Tongue (tissue), 2 donors: ENCODE measurements around the gene XXYLT1. TPM values are rescaled to one million over a fixed set of nuclear protein-coding genes. Genes with fewer than 3 reads are reported as not detected.

Source experiments
- DNase-seq: peaks from one replicate; pipeline ENCODE4 v3.0.0-alpha.2; 2015
- total RNA-seq: library from RNA; depleted of rRNA; stranded (reverse); fragments of >200 nt; gene quantifications from one replicate; pipeline ENCODE4 v1.2.3, GENCODE V29; 2014

Gene XXYLT1
- total RNA-seq, 1 donor from 2014 or later = 29.5 TPM

DNA sequence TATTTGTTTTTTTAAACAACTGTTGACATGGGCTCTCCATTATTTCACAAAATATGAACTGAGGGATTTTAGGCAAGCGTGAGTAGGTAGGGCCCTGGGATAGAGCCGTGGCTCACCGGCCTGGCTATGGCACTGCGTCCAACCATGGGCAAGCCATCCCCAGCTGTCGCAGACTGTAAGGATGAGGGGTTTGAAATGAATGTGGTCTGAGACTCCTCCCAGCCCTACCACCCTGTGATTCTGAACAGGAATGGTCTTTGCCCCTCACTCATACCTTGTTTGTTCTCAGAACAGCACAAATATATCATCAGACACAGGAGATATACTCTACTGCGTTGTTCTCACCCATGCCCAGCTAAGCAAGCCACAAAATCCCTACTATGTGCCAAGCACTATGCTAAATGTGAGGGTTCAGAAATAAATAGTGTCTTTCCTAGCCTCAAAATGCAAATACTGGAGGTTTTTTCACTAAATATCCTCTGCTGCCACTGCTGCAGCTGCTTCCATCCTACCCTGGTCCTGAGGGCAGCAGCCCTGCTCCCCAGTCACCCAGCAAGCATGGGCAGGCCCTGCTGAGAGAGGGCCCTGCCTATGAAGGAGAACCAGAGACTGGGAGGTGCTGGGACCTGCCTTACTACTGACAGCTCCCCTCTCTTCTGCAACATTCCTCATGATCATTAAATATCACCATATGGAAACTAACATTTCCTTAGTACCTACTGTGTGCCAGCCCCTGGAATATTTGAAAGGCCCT is 102.8 kb downstream of the XXYLT1 start:
- no peak for DNase-seq

DNA sequence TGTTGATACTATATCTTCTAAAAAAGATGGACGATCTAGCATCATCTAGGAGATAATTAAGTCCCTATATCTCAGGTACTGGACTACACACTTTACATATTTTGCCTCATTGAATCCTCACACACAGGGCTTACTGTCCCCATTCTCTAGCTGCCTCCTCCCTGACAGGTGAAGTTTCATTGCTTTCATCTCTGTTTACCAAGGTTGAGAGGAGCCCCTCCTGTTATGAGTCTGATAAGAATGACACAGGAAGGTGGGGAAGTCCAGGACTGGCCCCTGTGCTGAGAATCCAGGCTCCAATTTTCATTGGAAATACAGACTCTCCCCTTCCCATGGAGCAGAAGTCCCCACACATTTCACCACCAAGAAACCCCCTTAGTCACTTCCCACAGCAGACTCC is 105.2 kb downstream of the XXYLT1 start:
- no peak for DNase-seq

DNA sequence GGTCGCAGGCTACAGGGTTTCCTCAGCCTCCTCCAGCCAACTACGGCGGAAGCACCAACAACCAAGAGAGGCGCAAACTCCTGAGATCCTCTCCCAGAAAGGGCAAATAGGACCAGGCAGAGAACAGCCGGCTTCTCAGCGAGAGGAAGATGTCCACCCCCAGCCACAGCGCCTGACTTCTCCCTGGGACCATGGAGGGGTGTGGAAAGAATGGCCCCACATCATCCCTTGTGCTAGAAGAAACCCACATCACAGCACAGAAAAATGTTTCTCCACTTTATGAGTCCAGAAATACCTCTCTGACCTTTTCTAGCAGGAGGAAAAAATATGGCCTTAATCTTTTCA is 105.7 kb downstream of the XXYLT1 start:
- DNase-seq = no peak

DNA sequence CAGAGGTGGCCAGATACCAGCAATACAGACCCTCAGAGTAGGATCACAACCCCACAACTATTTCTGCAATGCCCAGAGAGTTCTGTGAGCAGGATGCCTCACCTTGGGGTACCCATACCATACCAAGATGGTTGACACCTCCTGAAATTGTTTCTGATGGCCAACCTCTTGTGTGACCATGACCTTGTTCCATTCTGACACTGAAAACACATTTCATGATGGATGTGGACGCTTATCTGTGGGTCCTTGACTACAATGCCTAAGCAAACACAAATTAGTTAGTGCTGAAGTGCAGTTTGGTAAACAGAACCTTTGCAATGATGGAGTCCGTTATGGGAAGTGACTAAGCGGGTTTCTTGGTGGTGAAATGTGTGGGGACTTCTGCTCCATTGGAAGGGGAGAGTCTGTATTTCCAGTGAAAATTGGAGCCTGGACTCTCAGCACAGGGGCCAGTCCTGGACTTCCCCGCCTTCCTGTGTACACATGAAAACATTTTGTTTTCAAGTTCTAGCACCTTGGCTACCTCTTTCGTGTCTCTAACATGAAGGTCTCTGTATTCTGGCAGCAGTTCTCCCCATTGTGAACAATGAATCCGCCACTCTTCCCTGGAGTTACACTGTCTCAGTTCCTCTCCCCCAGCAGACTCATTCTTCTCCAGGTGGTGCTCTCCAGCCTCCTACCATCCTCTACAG is 106.2 kb downstream of the XXYLT1 start:
- DNase-seq = no peak

DNA sequence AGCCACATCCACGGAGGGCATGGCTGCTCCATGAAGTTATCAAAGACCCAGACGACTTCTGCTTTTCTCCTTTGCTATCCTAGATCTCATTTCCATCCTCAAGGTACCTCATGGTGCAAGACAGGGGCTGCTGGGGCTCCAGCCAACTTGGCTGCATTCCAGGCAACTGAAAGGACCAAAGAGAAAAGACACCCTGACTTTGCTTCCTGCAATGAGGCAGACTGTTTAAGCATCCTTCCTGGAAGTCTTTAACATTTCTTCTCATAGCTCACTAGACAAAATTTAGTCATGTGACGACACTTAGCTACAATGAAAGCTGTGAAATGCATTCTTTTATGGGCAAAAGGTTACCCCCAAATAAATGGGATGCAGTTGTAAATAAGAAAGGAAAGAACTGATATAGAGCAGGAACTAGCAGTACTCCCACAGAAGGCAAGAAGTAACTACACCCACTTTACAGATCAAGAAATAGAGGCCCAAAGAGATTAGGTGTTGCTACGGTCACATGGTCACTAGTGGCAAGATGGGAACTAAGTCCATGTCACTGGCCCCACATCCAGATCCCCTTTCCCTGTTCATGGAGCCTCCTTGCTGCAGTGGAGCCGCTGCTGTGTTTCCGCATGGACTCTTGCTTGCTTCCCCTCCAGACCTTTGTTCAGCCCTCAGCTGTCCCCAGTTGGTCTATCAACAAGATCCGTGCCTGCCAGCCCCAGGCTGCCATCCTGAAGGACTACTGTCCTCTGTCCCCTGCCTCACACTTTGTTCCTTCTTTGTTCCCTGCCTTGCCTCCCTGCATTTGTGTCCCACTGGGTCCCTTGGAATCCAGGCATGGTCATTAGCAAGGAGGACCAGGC is 107.0 kb downstream of the XXYLT1 start:
- no peak for DNase-seq

DNA sequence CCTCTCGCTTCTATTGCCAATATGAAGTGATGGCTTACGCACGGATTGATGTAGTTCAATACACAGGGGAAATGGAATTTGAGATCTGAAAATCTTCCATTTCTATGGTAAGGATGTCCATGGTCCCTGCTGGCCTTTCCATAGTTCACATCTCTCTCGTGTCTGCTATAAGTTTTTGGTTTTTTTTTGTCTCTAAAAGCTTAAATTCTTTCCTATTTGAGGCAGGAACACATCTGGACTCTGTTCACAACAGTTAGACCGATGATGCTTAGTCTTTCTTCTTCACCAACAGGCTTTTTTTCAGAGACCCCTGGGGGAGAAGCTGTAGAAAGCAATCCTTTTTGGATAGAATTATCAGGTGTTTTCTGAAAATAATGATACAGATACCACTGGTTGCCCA is 108.1 kb downstream of the XXYLT1 start:
- DNase-seq = no peak

DNA sequence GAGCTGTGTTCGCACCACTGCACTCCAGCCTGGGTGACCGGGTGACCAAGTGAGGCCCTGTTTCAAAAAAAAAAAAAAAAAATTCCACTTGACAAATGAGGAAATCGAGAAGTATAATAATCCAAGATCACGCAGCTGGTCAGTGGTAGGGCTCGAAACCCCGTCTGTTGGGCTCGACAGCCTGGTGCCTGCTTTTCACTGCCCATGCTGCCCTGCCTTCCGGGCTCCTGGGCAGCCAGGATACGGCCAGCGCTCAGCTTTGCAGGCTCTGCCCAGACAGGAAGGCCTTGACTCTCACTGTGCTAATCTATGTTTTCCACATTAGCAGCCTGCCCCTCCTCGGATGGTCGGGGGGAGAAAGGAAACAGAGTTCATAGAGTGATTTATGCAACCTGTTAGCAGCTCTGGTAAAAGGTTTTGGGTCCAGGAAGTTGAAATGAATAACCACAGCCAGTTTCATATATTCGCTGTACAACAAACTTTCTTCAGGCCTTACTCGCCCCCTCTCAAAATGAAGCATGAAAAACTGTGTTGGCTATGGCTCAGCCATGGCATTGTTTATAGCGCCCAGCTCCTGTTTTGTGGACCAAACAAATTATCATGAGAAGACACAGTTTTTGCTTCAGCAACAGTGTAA is 108.8 kb downstream of the XXYLT1 start:
- no peak for DNase-seq

DNA sequence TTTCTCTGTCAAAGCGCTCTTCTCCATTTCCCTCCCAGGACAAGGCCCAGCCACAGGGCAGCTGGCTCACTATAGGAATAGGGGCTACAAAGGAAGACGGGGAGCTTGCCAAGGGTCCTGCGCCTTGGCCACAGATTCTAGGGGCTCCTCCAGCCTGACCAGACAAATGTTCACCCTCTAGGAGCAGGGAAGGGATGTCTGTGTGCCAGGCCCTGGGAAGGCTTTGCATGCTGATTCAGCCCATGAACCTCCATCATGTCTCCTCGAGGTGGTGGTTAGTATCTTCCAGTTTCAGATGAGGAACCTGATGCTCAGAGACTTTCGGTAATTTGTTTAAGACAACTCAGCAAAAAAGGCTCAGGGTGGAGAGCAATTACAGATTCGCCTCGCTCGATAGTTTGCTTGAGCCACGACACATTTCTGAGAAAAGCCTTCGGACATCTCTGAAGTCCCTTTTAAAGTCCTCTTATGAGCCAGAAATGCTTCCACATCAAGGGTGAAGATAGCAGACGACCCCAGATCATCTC is 110.0 kb downstream of the XXYLT1 start:
- DNase-seq = no peak

DNA sequence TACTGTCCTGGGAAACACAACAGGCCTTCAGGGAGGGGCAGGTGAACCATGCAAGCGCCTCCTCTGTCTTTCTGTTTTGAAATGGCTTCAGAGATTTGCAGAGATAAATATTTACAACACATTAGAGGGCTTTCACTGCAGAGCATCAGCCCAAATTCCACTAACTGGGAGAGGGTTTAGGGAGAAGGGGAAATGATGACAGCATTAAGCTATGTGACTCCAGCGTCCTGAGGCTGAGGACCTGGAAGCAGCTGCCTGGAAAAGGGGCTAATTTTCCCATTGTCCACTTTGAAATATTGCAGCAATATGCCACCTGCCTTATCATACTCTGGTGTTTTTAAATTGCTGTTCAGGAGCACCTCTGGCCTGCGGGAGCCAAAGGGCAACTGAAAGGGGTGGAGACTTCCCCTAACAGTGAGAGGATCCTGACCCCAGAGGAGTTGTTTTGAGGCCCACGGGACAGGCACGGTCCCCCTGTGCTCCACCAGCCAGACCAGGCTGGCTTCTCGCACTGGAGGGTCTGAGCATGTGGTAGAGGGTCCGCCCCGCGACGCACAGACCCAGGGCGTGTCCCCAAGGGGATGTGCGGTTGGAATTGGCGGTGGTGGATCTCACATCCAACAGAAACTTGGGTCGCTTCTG is 110.6 kb downstream of the XXYLT1 start:
- peak; percentile 49 for DNase-seq

DNA sequence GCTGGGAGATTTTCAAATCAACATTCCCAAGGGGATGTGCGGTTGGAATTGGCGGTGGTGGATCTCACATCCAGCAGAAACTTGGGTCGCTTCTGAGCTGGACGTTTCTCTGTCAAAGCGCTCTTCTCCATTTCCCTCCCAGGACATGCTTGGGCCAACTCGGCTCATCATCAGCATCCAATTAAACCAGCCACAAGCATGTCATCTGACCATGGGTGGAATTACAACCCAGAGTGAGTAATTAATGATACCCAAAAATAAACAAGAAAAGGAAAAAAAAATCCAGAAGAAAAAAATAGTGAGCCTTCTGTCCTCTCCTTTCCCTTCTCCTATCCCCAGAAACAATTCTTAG is 111.2 kb downstream of the XXYLT1 start:
- no peak for DNase-seq

DNA sequence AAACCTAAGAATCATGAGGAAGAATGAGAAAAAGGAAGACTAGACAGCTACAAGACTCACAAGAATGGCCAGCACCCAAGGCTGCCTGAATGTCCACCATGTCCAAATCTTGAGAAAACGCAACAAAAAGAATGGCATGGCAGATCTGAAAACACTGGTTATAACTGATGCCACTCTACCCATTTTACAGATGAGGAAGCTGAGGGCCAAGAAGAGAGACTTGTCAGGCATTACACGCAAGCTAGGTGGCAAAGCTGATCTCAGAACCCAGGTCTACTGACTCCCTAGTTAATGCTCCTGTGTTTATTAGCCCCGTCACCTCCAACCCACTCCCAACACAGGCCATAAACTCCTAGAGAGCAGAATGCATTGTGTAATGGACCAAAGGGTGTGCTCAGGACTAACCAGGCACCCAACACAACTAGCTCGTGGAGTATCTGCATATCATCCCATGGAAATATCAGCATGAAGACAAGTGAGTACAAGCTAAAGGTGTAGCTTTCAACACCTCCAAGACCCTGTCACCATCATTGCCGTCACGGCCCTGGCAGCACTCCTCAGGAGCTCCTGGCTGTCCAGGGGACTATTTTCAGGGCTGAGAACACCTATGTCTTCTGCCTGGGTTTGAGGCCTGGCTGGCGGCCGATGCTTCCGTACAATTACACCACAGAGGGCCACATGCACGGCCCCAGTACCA is 111.7 kb downstream of the XXYLT1 start:
- no peak for DNase-seq

DNA sequence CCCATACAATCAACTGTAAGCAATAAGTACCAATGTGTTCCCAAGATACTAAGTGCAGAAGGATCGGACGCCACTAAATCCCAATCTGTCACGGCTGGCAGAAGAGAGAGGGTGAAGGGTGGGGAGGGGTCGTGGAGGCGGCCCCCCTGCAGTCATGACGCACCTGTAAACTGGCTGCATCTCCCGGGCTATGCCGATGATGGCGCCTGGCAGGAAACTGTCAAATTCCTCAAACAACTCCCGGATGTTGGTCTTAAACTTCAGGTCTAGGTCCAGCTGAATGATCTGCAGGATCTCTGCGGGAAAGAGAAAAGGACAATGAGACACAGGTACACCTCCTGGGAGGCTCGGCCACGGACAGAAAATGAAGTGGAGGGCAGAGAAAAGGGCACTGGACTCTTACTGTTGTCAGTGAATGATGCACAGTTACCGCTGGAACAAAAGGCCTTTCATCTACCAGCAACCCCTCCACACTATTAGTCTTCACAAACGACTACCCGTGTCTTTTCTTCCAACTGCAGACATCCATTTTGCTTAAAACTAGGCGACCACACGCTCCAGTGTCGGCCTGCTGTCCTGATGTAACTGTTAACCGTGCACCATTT is 114.6 kb downstream of the XXYLT1 start:
- no peak for DNase-seq

DNA sequence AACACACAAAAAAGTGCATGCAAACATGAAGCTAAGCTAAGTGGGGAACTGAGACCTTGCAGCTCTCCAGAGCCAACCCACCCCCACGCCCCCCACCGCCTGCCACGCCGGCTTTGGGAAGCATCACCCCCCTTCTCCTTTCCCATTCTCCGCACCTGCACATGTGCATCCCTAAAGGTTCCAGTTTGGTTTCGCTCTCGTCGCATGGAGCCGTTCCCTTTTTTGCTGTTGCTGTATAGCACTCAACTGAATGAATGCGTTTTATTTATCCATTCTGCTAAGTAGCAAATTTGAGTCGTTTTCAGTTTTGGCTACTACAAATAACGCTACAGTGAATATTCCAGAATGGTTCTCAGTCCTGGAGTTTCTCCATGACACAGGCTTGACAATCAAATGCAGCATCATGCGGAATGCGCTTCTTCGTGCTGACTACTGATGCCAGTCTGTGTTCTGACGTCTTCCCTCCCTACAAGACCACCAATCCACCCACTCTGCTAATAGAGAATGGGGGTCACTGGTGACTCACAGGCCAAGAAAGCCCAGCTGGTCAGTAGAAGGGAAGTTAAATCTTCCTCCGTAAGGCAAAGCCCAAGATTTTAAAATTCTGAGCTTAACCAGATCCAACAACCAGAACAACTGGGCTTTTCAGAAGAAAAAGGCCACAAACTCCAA is 115.3 kb downstream of the XXYLT1 start:
- DNase-seq = no peak

DNA sequence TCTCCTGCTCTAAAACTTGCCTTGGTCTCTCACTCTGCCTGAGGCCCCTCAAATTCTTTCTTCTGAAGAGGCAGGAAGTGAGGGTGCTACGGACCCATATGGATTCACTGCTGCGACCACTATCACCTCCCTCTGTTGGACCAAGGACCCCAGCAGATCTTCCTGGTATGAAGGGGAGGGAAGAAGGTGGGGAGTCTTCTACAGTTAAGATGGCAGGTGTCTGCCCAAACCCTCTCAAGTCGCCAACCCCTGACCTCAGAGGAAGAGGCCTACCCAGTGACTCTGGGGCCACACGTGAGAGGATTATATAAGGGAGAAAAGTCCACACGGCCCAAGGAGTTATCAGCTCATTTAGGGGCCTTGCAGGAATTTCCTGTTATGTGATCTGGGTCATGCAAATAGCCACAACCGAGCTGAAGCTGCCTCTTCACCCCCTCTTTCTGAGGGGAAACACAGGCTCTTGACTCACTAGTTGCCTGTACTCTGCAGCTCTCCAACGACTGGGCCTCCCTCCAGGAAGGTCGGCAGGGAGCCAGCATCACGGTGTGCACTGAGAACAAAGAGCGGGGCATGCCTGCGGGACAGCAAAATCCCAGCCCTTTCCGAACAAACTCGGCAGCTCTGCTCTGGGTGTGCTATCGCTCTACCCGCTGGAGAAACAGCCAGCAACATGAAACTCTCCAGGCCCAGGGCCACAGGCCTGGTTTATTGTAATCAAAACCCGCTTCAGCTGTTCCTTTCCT is 116.0 kb downstream of the XXYLT1 start:
- DNase-seq = peak; percentile 95

DNA sequence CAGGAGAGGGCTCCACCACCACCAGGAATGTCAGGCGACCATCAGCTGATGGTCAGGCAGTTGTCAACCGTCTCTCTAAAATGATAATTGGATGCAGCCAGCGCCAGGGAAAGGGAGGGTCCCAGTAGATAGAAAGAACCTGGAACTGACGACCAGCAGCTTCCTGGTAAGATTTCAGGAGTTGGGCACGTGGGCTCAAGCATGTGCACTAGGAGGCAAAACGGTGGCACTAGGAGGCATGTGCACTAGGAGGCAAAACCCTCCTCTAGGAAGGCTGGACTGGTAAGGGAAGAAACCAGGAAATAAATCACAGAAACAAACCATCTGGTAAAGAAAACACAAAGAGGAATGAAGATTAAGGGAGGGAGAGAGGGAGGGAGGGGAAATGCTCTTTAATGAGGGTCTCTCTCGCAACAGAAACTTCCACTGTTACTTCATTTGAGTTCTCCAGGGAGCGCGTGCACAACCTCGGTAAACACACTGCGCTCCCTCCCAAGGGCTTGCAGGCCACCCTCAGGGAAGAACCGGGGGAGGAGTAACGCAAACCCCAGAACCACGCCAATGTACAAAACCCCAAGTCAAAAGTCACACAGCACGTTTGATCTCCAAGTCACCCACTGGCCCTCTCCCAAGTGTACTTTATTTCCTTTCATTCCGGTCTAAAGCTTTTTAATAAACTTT is 116.7 kb downstream of the XXYLT1 start:
- no peak for DNase-seq

DNA sequence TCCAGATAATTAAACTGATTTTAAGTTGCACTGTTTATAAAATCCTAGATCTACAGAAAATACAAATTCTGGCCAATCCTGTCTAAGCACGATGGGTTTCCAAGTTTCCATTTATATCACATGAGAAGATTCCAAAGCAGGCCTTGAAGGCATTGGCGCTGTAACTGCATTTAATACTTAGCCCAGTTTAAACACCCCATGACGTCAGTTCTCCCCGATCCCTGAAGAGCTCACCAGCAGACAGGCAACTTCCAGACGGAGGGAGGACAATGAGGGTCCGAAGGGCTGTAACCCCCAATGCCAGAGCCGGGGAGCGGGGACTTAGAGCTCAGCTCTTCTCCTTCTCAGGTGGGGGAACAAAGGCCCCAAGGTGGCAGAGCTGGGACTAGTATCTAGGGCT is 117.3 kb downstream of the XXYLT1 start:
- DNase-seq = peak; percentile 76

DNA sequence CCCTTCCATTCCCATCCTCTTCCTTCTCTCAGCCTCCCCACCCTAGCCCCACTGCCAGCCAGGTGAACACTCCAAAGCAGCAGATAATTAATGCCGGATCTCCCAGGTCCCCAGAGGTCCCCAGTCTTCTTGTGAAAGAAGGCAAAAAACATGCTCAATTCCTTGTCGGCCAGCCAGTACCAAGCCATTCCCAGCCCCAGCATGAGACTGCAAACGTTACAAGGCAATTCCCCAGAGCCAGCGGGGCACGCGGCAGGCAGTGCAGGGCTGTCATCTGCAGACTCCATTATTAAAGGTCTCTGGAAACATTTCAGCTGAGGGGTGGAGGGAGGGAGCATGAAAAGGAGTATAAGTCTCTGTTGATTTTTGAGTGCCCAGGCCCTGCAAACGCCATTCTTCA is 117.8 kb downstream of the XXYLT1 start:
- peak; percentile 64 for DNase-seq

DNA sequence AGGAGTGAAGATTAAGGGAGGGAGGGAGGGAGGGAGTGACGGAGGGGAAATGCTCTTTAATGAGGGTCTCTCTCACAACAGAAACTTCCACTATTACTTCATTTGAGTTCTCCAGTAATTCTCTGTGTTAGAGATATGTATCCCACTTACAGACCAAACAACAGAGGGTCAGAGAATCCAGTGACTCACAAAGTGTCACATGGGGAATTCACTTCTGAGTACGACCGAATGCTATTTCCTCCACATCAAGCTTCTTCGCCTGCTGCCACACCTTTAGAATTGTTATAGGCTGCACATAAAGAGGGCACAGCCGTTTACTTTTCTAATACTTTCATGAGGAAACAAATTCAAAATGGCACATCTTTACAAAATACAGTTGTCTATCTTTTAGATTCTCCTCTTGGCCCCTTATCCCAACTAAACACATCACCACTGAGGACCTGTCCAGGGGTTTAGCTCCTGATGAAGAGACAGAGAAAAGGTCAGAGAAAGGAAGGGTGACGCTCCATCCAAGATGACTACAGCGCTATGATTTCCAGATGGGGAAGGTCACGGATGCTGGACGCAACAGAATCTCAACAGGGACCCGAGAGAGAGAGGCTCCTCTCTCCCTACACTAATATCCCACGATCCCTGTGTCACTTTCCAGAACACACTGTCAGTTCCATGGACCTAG is 119.0 kb downstream of the XXYLT1 start:
- DNase-seq = no peak
